Panc1 (cell line): Measurements from ENCODE around the gene CFAP57. TPM values are rescaled to one million over a fixed set of nuclear protein-coding genes. Genes with fewer than 3 reads are reported as not detected.

Experiments
- ATAC-seq: fragments of 200-7000 bp; cut with Tn5 transposase; 2 replicates; pipeline ENCODE4 v1.9.1; 2020; ENCODE audit warnings: mild to moderate bottlenecking, moderate library complexity
- BruUV-seq: library from RNA; stranded (reverse); fragments of 400-500 nt; replicated peaks from 2 replicates; lab custom pipeline; 2021; lab: Mats Ljungman, UMichigan
- CTCF ChIA-PET: fragments of 300-600 bp; sonication (Branson Sonifier 250); formaldehyde crosslinking; loops from one replicate; lab custom pipeline; 2022; ENCODE audit warnings: antibody characterized with exemption; lab: Charles Lee
- POLR2A ChIA-PET: fragments of 300-600 bp; sonication (Branson Sonifier 250); formaldehyde crosslinking; loops from one replicate; lab custom pipeline; 2022; ENCODE audit warnings: antibody characterized with exemption; lab: Charles Lee
- DNase-seq: peaks from one replicate; pipeline ENCODE4 v3.0.0-alpha.2; 2010; ENCODE audit warnings: low read depth, low spot score
- H3K27ac ChIP-seq: 2 replicates; pipeline ENCODE4 v1.5.1; 2011; ENCODE audit warnings: mild to moderate bottlenecking, low read length, inconsistent platforms
- H3K27me3 ChIP-seq: fragments of 200-500 bp; sonication (Bioruptor generic); 2 replicates; pipeline ENCODE4 v1.6.0; 2014; ENCODE audit warnings: low read length, inconsistent platforms; ENCODE audit not compliant: control insufficient read depth, insufficient read depth
- H3K36me3 ChIP-seq: fragments of 200-500 bp; sonication (Bioruptor generic); 2 replicates; pipeline ENCODE4 v1.5.1; 2014; ENCODE audit warnings: inconsistent platforms, mild to moderate bottlenecking, low read length, moderate library complexity; ENCODE audit not compliant: control insufficient read depth, insufficient read depth
- H3K4me1 ChIP-seq: 2 replicates; pipeline ENCODE4 v1.5.1; 2011; ENCODE audit warnings: inconsistent platforms, mild to moderate bottlenecking, low read length, moderate library complexity; ENCODE audit not compliant: control insufficient read depth, insufficient read depth
- H3K4me3 ChIP-seq, 2 experiments: 2 replicates each; pipeline ENCODE4 v1.5.1; 2011 to 2012; ENCODE audit warnings: low read depth in 2 of 2, low read length in 2 of 2, mild to moderate bottlenecking in 2 of 2, inconsistent platforms in 1 of 2, moderate library complexity in 1 of 2
- H3K9me3 ChIP-seq: fragments of 200-500 bp; sonication (Bioruptor generic); 2 replicates; pipeline ENCODE4 v1.5.1; 2014; ENCODE audit warnings: low read depth, mild to moderate bottlenecking, inconsistent platforms, low read length, moderate library complexity; ENCODE audit not compliant: control insufficient read depth, insufficient read depth
- CTCF ChIP-seq: fragments of 450-650 bp; IDR thresholded peaks from 2 replicates; pipeline ENCODE4 v1.5.1; 2017; ENCODE audit warnings: mild to moderate bottlenecking
- POLR2AphosphoS5 ChIP-seq: IDR thresholded peaks from 2 replicates; pipeline ENCODE4 v1.6.1; 2012; ENCODE audit warnings: mild to moderate bottlenecking, low read depth, low read length, moderate library complexity
- REST ChIP-seq, 2 experiments: IDR thresholded peaks; 2 replicates each; pipeline ENCODE4 v1.6.1; 2011 to 2012; ENCODE audit warnings: low read depth in 2 of 2, control low read depth in 1 of 2, low read length in 1 of 2, mild to moderate bottlenecking in 1 of 2, moderate library complexity in 1 of 2; ENCODE audit not compliant: insufficient read depth in 1 of 2
- SIN3A ChIP-seq: IDR thresholded peaks from 2 replicates; pipeline ENCODE4 v1.6.1; 2012; ENCODE audit warnings: low read depth, mild to moderate bottlenecking, low read length, moderate library complexity, borderline replicate concordance; ENCODE audit not compliant: insufficient read depth
- TCF7L2 ChIP-seq: IDR thresholded peaks from 2 replicates; pipeline ENCODE4 v1.6.1; 2011; ENCODE audit warnings: mild to moderate bottlenecking, low read depth, low read length, inconsistent platforms
- in situ Hi-C: cut with HindIII; loops from 2 replicates; pipeline ENCODE4 v1.10.0; 2016; ENCODE audit warnings: low sequenced_read_pairs, low pct_unique_long_range_greater_than_20kb
- intact Hi-C: fragments of 100-400 bp; cut with micrococcal nuclease; formaldehyde crosslinking; loops from one replicate; pipeline ENCODE4 v1.10.0; 2022; ENCODE audit not compliant: unreplicated experiment
- total RNA-seq: library from RNA; stranded (reverse); gene quantifications from one replicate; pipeline ENCODE4 v1.2.1, GENCODE V29; 2021; ENCODE audit not compliant: unreplicated experiment

CFAP57 gene
- total RNA-seq, 1 experiment from 2014 or later = 0.69 TPM

- Histone ChIP-seq H3K27ac (no peak overlapping the region), H3K4me1 (no peaks in the 10 kb centered on the region), H3K27me3 (no peaks in the 10 kb centered on the region), H3K36me3 (no peaks in the 10 kb centered on the region), H3K9me3 (no peaks in the 10 kb centered on the region), H3K4me3 (no peak overlapping the region)
- ATAC-seq (no peak), DNase-seq (no peak)
- ChIA-PET POLR2A (interaction anchor here (0.8 kb wide), 1 partner anchor 260 kb away, joined by 4 read pairs; no protein-coding TSS in a partner anchor), CTCF (interaction anchor here (0.6 to 0.7 kb wide), 2 partner anchors 83 to 620 kb away, joined by 3 to 7 read pairs; no protein-coding TSS in a partner anchor)
- BruUV-seq = no TSS peak
- in situ Hi-C loops (no loop called here), intact Hi-C loops (no loop called here)
- no peak for TF ChIP-seq REST (IDR thresholded peaks at IDR 0.05; ENCODE audit: insufficient read depth in 1 of 2, low read depth in 2 of 2, low read length in 1 of 2)
- TF ChIP-seq CTCF = no peak
- no peak for TF ChIP-seq TCF7L2
Measured at GRCh38 chr1:43184995-43185394, 12.9 kb downstream of the CFAP57 start.

- DNase-seq = no peak
- Histone ChIP-seq H3K9me3 (peaks cover 1% of the 10 kb centered on the region; the same call in 1 of the 2 replicates), H3K27ac (no peak overlapping the region), H3K27me3 (no peaks in the 10 kb centered on the region), H3K36me3 (no peaks in the 10 kb centered on the region), H3K4me1 (no peaks in the 10 kb centered on the region), H3K4me3 (no peak overlapping the region)
- ChIA-PET CTCF (no interaction called here), POLR2A (no interaction called here)
- TF ChIP-seq TCF7L2 = no peak
- no peak for TF ChIP-seq CTCF
- TF ChIP-seq SIN3A = no peak
- no peak for TF ChIP-seq REST (IDR thresholded peaks at IDR 0.05; ENCODE audit: insufficient read depth in 1 of 2, low read depth in 2 of 2, low read length in 1 of 2)
- no peak for TF ChIP-seq POLR2AphosphoS5
- intact Hi-C loops = no loop called here
- in situ Hi-C loops = no loop called here
- BruUV-seq = no TSS peak
- no peak for ATAC-seq
Measured at GRCh38 chr1:43188106-43188505, 16.0 kb downstream of the CFAP57 start.
